Activated CD4-positive, alpha-beta T cell treated with anti-CD3 and anti-CD28 coated beads, Interleukin-2, Interleukin-6, amounts not matched to agents 100 ng/mL and 50 ng/mL, durations not matched to agents 16 hours and 8 hours (primary cell): ENCODE measurements around the gene TMEM63B.
"Not testable (repeated sequence)": the region's sequence is repeated elsewhere in the genome, so short reads cannot be mapped to it uniquely, and the experiment has no call there.

Experiments
- DNase-seq: peaks from one replicate; pipeline ENCODE4 v3.0.0-alpha.2; 2020

Gene TMEM63B

DNA sequence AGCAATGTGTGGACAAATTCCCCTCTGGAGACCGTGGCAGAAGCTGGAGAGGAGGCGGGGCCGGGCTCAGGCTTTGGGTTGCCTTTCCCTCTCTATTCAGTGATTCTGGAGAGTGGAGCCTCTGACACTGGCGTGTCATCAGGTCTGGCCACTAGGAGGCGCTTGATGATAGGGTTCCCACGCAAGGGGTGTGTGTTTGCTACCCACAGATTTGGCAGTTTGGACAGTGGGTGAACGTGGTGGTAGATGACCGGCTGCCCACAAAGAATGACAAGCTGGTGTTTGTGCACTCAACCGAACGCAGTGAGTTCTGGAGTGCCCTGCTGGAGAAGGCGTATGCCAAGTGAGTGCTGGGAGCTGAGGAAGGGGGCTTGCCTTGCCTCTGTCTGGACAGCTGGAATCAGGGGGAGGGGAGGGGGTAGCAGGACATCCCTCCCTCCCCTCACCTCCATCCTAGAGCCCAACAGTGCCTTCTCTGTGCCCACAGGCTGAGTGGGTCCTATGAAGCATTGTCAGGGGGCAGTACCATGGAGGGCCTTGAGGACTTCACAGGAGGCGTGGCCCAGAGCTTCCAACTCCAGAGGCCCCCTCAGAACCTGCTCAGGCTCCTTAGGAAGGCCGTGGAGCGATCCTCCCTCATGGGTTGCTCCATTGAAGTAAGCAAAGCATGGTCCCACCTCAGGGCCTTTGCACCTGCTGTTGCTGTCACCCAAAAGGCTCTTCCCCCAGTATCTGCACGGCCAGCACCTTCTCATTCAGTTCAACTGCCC lies 45.6 kb downstream of the TMEM63B start:
- DNase-seq: peak; percentile 84

DNA sequence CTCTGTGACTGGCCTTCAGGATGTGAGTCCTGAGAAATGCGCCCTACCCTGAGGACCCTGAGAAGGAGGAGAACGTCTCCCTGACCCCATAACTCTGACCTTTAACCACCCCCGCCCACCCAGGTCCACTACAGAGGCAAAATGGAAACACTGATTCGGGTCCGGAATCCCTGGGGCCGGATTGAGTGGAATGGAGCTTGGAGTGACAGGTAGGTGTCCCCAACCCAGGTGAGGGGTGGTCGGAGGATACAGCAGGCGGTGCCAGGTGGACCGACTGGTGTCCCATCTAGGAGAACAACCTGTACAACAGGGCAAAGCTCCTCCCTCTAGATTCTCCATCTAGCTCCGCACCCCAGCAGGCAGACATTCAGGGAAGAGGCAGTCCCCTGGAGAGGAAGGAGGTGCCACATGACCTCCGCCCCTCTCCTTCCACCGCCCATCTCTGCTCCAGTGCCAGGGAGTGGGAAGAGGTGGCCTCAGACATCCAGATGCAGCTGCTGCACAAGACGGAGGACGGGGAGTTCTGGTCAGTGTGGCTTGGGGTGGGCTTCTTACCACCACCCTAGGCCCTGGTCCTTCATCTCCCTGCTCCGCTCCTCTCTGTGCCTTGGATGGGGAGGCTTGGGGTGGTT lies 48.9 kb downstream of the TMEM63B start:
- no peak for DNase-seq

DNA sequence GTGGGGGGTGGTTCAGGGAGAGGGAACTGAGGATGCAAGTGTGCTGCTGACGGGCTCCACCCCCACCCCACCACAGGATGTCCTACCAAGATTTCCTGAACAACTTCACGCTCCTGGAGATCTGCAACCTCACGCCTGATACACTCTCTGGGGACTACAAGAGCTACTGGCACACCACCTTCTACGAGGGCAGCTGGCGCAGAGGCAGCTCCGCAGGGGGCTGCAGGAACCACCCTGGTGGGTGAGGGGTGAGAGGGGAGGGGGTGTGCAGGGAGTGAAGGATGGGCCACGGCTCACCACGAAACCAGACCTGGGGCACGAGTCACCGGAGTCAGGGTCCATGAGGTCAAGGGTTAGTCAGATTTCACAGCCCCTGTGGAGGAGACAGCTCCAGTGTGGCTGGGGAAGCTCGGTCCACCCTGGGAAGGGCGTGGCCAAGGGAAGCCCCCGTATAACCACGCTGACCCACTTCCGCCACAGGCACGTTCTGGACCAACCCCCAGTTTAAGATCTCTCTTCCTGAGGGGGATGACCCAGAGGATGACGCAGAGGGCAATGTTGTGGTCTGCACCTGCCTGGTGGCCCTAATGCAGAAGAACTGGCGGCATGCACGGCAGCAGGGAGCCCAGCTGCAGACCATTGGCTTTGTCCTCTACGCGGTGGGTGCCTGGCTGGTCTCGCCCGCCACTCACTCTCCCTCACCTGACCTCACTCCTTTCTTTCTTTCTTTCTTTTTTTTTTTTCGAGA lies 49.6 kb downstream of the TMEM63B start:
- peak; percentile 14 for DNase-seq

DNA sequence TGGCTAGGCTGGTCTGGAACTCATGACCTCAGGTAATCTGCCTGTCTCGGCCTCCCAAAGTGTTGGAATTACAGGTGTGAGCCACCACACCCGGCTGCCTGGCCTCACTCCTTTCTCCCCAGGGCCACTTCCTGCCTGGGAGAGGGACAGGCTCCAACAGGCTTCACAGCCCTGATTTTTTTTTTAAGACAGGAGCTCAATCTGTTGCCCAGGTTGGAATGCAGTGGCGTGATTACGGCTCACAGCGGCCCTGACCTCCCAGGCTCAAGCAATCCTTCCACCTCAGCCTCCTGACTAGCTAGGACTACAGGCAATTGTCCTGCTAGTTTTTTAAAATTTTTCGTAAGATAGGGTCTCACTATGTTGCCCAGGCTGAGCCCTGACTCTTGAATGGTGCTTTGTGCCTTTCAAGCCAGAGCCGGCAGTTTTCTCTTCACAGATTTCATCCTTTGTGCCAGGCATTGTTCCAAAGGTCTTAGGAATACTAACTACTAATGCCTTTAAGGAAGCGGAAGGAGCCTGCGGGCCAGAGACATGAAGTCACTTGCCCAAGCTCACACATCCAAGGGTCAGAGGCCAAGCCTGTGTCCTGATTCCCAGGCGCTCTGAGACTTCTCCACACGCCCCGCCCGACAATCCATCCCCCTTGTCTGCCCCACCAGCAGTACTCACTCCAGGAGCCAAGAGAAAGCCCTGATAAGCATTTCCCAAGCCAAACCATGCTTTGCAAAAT lies 50.5 kb downstream of the TMEM63B start:
- DNase-seq: no peak

DNA sequence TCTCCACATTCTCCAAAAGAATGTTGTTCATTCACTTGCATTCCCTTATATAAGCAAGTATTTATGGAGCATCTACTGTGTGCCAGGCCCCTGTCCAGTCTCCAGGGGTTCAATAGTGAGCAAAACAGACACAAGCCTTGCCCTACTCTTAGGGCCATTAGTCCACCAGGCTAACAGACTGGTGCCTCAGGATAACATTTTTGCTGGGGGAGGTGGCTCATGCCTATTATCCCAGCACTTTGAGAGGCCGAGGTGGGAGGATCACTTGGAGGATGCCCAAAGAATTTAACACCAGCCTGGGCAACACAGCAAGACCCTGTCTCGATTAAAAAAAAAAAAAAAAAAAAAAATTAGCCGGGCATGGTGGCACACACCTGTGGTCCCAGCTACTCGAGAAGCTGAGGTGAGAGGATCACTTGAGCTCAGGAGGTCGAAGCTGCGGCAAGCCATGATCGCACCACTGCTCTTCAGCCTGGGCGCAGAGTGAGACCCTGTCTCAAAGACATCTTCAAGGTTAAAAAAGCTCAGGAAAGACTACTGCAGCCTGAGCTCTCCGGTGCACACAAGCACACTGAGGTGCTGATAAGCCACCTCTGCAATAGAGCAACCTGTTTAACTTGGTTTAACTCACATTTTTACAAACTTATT lies 51.2 kb downstream of the TMEM63B start:
- no peak for DNase-seq

DNA sequence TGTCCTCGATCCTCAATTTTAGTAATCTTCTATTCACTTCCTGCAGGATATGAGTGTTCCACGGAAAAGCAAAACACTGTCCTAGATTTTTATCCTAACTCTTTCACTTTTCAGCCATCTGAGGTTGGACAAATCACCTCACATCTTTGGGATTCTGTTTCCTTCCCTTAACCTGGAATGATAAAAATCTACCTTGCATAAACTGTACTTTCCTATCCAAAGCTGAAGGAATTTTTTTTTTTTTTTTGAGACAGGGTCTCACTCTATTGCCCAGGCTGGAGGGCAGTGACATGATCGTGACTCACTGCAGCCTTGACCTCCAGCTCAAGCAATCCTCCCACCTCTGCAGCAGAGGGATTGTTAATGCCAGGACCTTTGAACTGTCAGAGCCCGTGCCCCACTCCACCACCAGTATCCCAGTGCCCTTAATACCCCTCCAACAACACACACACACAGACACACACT lies 51.8 kb downstream of the TMEM63B start:
- DNase-seq: no peak

DNA sequence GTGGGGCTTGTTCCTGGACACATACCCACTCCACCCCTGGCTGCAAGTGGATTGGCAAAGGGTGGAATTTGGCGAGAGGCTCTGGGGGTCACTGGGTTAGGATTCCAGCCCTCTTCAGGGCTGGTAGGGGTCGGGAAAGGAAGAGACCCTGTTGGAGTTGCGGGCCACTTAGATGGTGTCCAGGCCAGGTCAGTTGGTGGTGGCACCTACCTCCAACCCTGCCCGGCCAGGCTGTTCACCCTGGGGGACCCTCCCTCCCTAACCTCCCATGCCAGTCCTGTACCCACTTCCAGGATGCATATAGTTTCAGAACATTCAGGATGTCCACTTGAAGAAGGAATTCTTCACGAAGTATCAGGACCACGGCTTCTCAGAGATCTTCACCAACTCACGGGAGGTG lies 52.3 kb downstream of the TMEM63B start:
- DNase-seq: no peak

DNA sequence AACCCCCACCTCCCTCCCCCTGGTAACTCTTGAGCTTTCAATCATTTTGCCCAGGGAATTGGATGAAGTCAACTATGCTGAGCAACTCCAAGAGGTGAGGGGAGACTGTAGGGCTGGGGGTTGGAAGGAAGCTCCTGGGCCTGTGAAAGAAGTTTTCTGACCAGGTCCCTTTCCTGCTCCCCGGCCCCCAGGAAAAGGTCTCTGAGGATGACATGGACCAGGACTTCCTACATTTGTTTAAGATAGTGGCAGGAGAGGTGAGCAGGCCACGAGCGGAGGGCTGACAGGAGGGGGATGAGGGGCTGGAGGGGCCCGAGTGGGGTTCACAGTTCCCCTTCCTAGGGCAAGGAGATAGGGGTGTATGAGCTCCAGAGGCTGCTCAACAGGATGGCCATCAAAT lies 53.1 kb downstream of the TMEM63B start:
- no peak for DNase-seq

DNA sequence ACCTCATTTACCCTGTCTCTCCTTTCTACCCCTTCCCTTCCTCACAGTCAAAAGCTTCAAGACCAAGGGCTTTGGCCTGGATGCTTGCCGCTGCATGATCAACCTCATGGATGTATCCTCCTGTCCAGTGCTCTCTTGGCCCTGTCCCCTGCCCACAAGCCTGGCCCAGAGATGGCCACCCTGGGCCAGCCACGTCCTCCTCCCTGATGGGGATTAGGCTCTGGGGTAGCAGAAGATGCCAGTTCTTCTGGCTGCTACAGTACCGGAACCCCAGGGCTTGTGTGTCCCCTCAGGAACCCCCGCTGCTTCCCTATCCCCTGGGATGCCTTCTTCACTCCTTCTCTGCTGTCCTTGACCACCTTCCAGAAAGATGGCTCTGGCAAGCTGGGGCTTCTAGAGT lies 53.5 kb downstream of the TMEM63B start:
- DNase-seq: no peak

DNA sequence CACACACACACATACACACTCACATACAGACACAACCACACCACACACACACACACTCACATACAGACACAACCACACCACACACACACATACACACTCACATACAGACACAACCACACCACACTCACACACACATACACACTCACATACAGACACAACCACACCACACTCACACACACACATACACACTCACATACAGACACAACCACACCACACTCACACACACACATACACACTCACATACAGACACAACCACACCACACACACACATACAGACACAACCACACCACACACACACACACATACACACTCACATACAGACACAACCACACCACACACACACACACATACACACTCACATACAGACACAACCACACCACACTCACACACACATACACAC lies 54.4 kb downstream of the TMEM63B start:
- DNase-seq: not testable (repeated sequence)

DNA sequence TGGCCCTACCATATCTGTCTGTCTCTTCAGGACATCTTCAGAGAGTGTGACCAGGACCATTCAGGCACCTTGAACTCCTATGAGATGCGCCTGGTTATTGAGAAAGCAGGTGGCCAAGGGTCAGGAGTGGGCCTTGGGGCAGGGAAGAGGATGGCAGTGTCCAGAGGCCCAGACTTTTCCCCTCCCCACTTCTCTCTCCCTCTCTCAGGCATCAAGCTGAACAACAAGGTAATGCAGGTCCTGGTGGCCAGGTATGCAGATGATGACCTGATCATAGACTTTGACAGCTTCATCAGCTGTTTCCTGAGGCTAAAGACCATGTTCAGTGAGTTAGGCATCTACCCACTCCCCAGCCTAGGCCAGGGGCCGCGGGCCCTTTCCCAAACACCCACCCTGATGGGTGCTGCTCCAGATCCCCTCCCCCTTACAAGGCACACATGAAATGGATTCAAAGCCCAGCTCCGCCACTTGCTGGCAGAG lies 55.6 kb downstream of the TMEM63B start:
- DNase-seq: no peak

DNA sequence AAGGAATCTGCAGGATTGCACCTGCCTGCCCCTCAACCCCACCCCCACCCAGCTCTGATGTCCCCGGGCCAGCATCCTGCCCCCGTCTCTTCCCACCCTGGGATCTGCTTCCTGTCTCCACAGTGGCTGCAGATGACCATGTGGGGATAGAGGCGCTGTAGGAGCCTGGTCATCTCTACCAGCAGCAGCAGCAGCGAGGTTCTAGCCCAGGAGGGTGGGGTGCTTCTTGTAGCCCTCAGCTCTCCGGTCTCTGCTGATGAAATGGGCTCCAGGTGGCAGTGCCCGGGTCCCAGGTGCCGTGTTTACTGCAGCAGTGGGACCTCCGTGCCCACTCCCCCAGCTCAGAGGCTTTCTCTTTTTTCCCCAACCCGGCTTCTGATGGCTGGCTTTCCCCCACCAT lies 56.4 kb downstream of the TMEM63B start:
- DNase-seq: no peak

DNA sequence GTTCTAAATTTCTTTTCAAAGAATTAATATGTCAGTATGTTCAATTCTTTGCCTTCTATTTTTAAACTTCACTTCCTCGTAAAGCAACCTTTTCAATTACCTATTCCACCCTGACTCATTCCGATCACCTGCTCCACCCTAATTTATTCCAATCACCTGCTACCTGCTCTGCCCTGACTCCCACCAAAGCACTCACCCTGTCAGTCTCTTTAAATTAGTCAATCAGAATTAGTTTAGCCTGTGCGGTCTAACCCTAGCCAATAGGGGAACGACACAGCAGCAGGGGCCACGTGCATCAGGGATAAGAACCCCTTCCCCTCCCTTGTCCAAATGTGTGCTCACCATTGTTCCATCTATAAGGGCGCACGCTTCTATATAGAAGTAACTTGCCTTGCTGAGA lies 58.0 kb downstream of the TMEM63B start:
- not testable (repeated sequence) for DNase-seq

DNA sequence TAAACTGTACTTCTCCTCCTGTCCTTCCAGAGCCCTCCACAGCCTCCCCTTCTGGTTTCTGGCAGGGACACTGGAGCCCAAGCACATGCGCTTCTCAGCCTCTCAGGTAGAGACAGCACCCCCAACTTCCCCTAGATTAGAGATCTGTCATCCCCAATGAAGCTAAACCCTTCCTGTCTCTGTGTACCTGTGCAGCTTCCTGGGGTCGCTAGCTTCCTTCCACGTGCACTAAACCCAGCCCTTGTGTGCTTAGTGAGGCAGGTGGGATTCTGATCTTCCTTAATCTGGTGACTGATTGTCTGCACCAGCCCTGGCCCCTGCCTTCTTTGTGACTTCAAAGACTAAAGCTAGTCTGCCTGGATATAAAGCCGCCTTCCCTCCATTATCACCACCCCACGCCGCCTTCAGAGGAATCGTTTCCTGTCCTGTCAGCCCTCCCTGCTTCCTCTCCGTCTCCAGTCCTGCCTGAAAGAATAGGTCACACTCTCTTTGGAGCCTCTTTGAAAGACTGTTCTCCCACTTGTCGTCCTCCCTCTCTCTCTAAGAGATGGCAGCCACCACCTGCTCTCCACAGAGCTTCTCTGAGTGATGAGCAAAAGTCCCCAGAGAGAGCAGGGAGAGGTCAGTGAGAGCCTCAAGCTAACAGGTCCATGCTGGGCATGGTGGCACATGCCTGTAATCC lies 58.7 kb downstream of the TMEM63B start:
- DNase-seq: no peak

DNA sequence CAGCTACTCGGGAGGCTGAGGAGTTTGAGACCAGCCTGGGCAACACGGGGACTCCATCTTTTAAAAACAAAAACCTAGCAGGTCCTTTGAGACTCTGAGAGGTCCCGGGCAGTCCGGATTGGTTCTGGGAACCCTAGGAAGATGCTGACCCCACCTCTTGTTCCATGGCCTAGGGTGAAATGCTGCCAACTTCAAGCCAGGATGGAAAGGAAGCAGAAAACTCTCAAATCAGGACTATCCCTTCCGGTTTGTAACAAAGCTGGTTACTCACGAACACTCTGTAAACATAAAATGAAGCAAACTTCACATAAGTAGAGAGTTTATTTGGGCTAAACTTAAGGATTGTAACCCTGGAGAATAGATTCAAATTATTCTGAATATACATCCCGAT lies 59.3 kb downstream of the TMEM63B start:
- no peak for DNase-seq

DNA sequence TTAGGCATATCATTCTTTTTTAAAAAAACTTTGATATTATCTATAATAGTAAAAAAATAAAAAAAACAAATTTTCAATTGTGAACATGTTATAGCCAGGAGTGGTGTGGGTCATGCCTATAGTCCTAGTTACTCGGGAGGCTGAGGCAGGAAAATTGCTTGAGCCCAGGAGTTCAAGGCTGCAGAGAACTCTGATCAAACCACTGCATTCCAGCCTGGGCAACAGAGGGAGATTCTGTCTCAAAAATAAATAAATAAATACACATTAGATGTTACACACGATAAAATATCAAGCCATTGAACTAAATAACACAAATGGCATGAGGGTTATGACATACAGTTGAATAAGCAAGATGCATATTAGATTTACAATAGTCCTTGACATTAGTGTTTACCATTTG lies 61.5 kb downstream of the TMEM63B start:
- DNase-seq: no peak

DNA sequence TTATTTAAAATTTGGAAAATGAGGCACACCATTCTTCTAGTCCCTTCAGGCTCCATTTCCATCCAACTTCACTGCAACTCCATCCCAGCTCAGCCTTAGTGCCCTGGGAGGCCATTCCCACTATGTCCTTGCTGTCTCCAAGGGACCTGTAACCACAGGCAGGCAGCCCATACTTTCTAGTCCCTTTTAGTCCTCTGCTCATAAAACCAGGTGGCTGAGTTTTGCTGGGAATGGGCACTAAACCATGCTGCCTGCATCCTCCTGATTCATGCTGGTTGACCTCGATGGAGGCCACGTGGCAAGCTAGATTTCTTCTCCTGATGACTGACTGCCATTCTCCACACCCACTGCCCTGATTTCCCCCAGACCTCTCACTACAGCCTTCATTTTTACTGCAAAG lies 61.9 kb downstream of the TMEM63B start:
- DNase-seq: no peak

DNA sequence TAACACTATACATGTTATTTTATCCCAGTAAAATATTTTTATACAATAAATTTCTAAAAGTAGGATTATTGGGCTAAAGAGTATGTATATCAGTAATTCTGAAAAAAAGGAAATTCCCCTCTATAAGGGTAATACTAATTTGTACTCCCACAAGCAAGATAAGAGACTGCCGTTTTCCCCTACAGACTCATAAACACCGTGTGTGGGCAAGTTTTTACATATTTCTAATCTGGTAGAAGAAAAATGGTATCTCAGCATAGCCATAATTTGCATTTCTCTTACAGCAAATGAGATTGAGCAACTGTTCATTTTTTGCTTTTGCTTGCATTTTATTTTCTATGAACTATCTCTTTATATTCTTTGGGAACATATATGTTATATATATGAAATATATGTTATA lies 63.4 kb downstream of the TMEM63B start:
- no peak for DNase-seq

DNA sequence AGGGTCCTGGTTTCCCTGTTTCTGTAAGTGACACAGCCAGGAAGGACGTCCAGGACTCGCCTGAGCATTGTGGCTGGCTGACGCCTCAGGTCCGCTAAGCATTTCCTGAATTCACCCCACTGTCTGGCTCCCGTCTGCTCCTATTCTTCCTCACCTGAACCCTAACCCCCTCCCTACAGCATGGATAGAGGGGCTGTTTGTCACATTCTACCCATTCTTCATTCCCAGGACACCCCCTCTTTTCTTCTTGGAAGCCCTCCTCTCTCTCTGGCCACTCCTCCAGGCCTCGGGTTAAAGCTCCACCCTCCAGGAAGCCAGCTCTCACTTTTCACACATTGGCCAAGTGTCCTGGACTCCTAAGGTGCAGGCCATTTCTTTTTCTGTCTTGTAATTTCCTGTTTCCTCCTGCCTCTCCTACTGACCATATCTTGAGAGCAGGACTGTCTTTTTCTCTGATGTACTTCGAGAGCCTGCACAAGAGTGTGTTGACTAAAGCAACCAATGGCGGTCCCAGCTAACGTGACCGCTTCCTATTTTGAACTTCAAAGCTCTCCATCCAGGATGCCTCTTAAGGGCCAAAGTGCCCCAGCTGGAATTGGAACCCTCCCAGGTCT lies 65.2 kb downstream of the TMEM63B start:
- no peak for DNase-seq

DNA sequence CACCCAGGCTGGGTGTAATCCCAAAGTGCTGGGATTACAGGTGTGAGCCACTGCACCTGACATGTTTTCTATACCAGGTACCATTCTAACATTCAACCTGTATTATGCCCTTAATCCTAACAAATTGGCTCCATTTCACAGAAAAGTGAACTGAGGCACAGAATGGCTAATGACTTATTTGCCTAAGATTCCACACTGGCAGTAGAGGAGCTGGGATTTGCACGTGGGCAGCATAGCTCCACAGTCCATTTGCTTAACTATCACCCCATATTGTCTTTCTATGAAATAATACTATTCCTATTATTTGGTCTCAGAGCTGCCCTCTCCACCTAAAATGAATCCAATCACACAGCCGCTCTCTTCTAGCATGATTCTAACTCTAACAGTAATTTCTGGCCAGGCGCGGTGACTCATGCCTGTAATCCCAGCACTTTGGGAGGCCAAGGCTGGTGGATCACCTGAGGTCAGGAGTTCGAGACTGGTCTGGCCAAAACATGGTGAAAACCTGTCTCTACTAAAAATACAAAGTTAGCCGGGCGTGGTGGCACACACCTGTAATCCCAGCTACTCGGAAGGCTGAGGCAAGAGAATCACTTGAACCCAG lies 66.1 kb downstream of the TMEM63B start:
- DNase-seq: no peak

DNA sequence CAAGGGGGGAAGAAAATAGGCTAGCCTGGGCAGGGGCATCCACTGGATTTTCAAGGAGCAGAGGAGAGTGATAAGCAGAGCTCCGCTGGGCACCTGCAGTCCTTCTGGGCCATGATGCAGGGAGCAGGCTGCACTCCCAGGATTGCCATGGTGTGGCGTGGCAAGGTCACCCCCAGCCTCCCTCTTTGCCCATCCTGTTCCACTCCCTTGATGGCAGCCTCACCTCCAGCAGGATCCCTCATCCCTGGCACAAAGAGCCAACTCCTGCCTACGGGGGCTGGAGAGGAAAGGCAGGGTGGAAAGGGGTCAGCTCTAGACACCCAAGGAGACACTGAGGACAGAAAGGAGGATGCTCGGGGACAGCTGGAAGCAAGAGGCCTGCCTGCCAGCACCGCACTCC lies 67.0 kb downstream of the TMEM63B start:
- DNase-seq: no peak
